ENCODE results near the gene KLHL29. TPM values are rescaled to one million over a fixed set of nuclear protein-coding genes. Genes with fewer than 3 reads are reported as not detected.

The KLHL29 gene
- total RNA-seq, 1 experiment from 2014 or later, result 7.7 TPM

- ChIA-PET POLR2A (no interaction called here), CTCF (no interaction called here)
- no peak for DNase-seq (ENCODE audit: low read depth, low spot score)
- Histone ChIP-seq H3K4me1 (ENCODE audit: control insufficient read depth, insufficient read depth, low read length) (no peaks in the 10 kb centered on the region), H3K9me3 (ENCODE audit: control insufficient read depth, insufficient read depth, low read depth, low read length) (no peaks in the 10 kb centered on the region), H3K27ac (ENCODE audit: low read length) (no peak overlapping the region), H3K4me3 (ENCODE audit: low read depth in 2 of 2, low read length in 2 of 2) (no peak overlapping the region), H3K36me3 (ENCODE audit: control insufficient read depth, insufficient read depth, low read length) (no peaks in the 10 kb centered on the region), H3K27me3 (ENCODE audit: control insufficient read depth, insufficient read depth, low read length) (no peaks in the 10 kb centered on the region)
- in situ Hi-C loops (cut with HindIII; ENCODE audit: low pct_unique_long_range_greater_than_20kb, low sequenced_read_pairs), result no loop called here
- TF ChIP-seq CTCF (IDR thresholded peaks at IDR 0.05), result no peak
- no peak for TF ChIP-seq TCF7L2 (IDR thresholded peaks at IDR 0.05; ENCODE audit: low read depth, low read length)
- no peak for TF ChIP-seq SIN3A (IDR thresholded peaks at IDR 0.05; ENCODE audit: borderline replicate concordance, insufficient read depth, low read depth, low read length)
- TF ChIP-seq POLR2AphosphoS5 (IDR thresholded peaks at IDR 0.05; ENCODE audit: low read depth, low read length), result no peak
- intact Hi-C loops (cut with micrococcal nuclease; ENCODE audit: unreplicated experiment), result no loop called here
- no peak for ATAC-seq
- BruUV-seq (replicated peaks), result no TSS peak
These were observed 44.1 kb downstream of the KLHL29 start for GRCh38 chr2:23429036-23429435.

- ChIA-PET CTCF (no interaction called here), POLR2A (no interaction called here)
- no peak overlapping the region for H3K27ac ChIP-seq (ENCODE audit: low read length)
- BruUV-seq (replicated peaks), result no TSS peak
- no peak for TF ChIP-seq REST (IDR thresholded peaks at IDR 0.05; ENCODE audit: insufficient read depth in 1 of 2, low read depth in 2 of 2, low read length in 1 of 2)
- no peak for TF ChIP-seq CTCF (IDR thresholded peaks at IDR 0.05)
- no peak for TF ChIP-seq POLR2AphosphoS5 (IDR thresholded peaks at IDR 0.05; ENCODE audit: low read depth, low read length)
- no peak for TF ChIP-seq TCF7L2 (IDR thresholded peaks at IDR 0.05; ENCODE audit: low read depth, low read length)
- no peak for TF ChIP-seq SIN3A (IDR thresholded peaks at IDR 0.05; ENCODE audit: borderline replicate concordance, insufficient read depth, low read depth, low read length)
- no peaks in the 10 kb centered on the region for H3K27me3 ChIP-seq (ENCODE audit: control insufficient read depth, insufficient read depth, low read length)
- H3K4me1 ChIP-seq (ENCODE audit: control insufficient read depth, insufficient read depth, low read length), result no peaks in the 10 kb centered on the region
- no peaks in the 10 kb centered on the region for H3K9me3 ChIP-seq (ENCODE audit: control insufficient read depth, insufficient read depth, low read depth, low read length)
- ATAC-seq (no peak), DNase-seq (ENCODE audit: low read depth, low spot score) (no peak)
- no peak overlapping the region for H3K4me3 ChIP-seq (ENCODE audit: low read depth in 2 of 2, low read length in 2 of 2)
- in situ Hi-C loops (cut with HindIII; ENCODE audit: low pct_unique_long_range_greater_than_20kb, low sequenced_read_pairs) (no loop called here), intact Hi-C loops (cut with micrococcal nuclease; ENCODE audit: unreplicated experiment) (no loop called here)
- no peaks in the 10 kb centered on the region for H3K36me3 ChIP-seq (ENCODE audit: control insufficient read depth, insufficient read depth, low read length)
These were observed 45.3 kb downstream of the KLHL29 start for GRCh38 chr2:23430263-23430662.

Data from Panc1 (cell line).